CD4-positive, alpha-beta memory T cell (primary cell): ENCODE measurements around the gene DUSP2. TPM values are rescaled to one million over a fixed set of nuclear protein-coding genes. Genes with fewer than 3 reads are reported as not detected.

Source experiments
- CTCF ChIA-PET: fragments of 350-600 bp; sonication (Branson Sonifier 250); formaldehyde crosslinking; loops from one replicate; lab custom pipeline; 2021; ENCODE audit warnings: inconsistent platforms; ENCODE audit not compliant: partially characterized antibody; lab: Charles Lee
- POLR2A ChIA-PET: fragments of 350-600 bp; sonication (Branson Sonifier 250); formaldehyde crosslinking; loops from one replicate; lab custom pipeline; 2021; ENCODE audit not compliant: partially characterized antibody; lab: Charles Lee
- DNase-seq, 5 donors: peaks; one replicate each; pipeline versions ENCODE4 v3.0.0 to v3.0.0-alpha.2; 2020 to 2022; ENCODE audit warnings: mixed read lengths in 1 of 5
- H3K27ac ChIP-seq: one replicate; pipeline ENCODE4 v1.7.0; 2013; ENCODE audit warnings: low read depth, low read length
- H3K27me3 ChIP-seq: 2 replicates; pipeline ENCODE4 v1.7.0; 2013; ENCODE audit warnings: mild to moderate bottlenecking, low read length, moderate library complexity; ENCODE audit not compliant: insufficient read depth
- H3K36me3 ChIP-seq: 2 replicates; pipeline ENCODE4 v1.7.0; 2013; ENCODE audit warnings: mild to moderate bottlenecking, low read length, moderate library complexity; ENCODE audit not compliant: insufficient read depth
- H3K4me1 ChIP-seq: 2 replicates; pipeline ENCODE4 v1.7.0; 2013; ENCODE audit warnings: mild to moderate bottlenecking, low read length, moderate library complexity; ENCODE audit not compliant: insufficient read depth
- H3K4me3 ChIP-seq, 2 donors: one replicate each; pipeline ENCODE4 v1.7.0; 2013; ENCODE audit warnings: low read length in 2 of 2, mild to moderate bottlenecking in 1 of 2
- H3K9me3 ChIP-seq, 2 donors: one replicate each; pipeline ENCODE4 v1.7.0; 2013; ENCODE audit warnings: low read length in 2 of 2, control low read depth in 1 of 2; ENCODE audit not compliant: control insufficient read depth in 1 of 2
- H3K27ac Mint-ChIP-seq, 7 donors: one replicate each; pipeline ENCODE4 v1.8.0; 2020 to 2021; ENCODE audit warnings: mixed read lengths in 7 of 7, mild to moderate bottlenecking in 6 of 7, inconsistent platforms in 3 of 7, moderate library complexity in 3 of 7
- H3K27me3 Mint-ChIP-seq, 2 donors: one replicate each; pipeline ENCODE4 v1.8.0; 2020 to 2021; ENCODE audit warnings: mixed read lengths in 2 of 2
- H3K36me3 Mint-ChIP-seq, 2 donors: one replicate each; pipeline ENCODE4 v1.8.0; 2020 to 2021; ENCODE audit warnings: mixed read lengths in 2 of 2, inconsistent platforms in 1 of 2, mild to moderate bottlenecking in 1 of 2
- H3K4me1 Mint-ChIP-seq, 4 donors: one replicate each; pipeline ENCODE4 v1.8.0; 2020 to 2021; ENCODE audit warnings: mixed read lengths in 4 of 4, mild to moderate bottlenecking in 1 of 4
- H3K4me3 Mint-ChIP-seq, 8 donors: one replicate each; pipeline ENCODE4 v1.8.0; 2020 to 2021; ENCODE audit warnings: mixed read lengths in 8 of 8, mild to moderate bottlenecking in 7 of 8, moderate library complexity in 6 of 8, inconsistent platforms in 3 of 8
- H3K9me3 Mint-ChIP-seq, 8 donors: one replicate each; pipeline ENCODE4 v1.8.0; 2020 to 2021; ENCODE audit warnings: mixed read lengths in 8 of 8, mild to moderate bottlenecking in 5 of 8, inconsistent platforms in 3 of 8, moderate library complexity in 1 of 8
- intact Hi-C: fragments of 100-400 bp; cut with micrococcal nuclease; formaldehyde crosslinking; loops from one replicate; pipeline ENCODE4 v1.15.1; 2023
- polyA plus RNA-seq, 2 donors: library from polyadenylated mRNA; unstranded; fragments of 300-500 nt; fragmentation: Illumina TruSeq; gene quantifications; one replicate each; pipeline ENCODE4 v1.2.3, GENCODE V29; 2021
- total RNA-seq, 2 experiments: library from RNA; stranded (reverse); gene quantifications; one replicate each; pipeline ENCODE4 v1.2.3, GENCODE V29; 2021

The DUSP2 gene
- total and polyA plus RNA-seq, 4 experiments from 2014 or later = 33.4 to 303 (median 41.4) TPM

GRCh38 chr2:96098900-96099590 lies 46.2 kb downstream of the DUSP2 start:
- H3K27ac Mint-ChIP-seq = peak overlapping the region in 2 of 7 donors; percentile 48 to 55
- ChIA-PET CTCF (no interaction called here), POLR2A (no interaction called here)
- Histone ChIP-seq H3K36me3 (no peaks in the 10 kb centered on the region), H3K4me3 (no peak overlapping the region), H3K9me3 (no peaks in the 10 kb centered on the region), H3K27ac (no peak overlapping the region), H3K4me1 (no peaks in the 10 kb centered on the region), H3K27me3 (no peaks in the 10 kb centered on the region)
- intact Hi-C loops = no loop called here
- H3K9me3 Mint-ChIP-seq = no peaks in the 10 kb centered on the region
- no peaks in the 10 kb centered on the region for H3K4me1 Mint-ChIP-seq
- DNase-seq = peak in 1 of 5 donors; percentile 17
- peaks cover 3 to 4% of the 10 kb centered on the region in 2 donors for H3K27me3 Mint-ChIP-seq
- H3K4me3 Mint-ChIP-seq = no peak overlapping the region
- no peaks in the 10 kb centered on the region for H3K36me3 Mint-ChIP-seq

GRCh38 chr2:96097951-96098823 lies 47.1 kb downstream of the DUSP2 start:
- intact Hi-C loops = no loop called here
- no peaks in the 10 kb centered on the region for H3K9me3 ChIP-seq
- ChIA-PET CTCF (no interaction called here), POLR2A (no interaction called here)
- H3K4me1 Mint-ChIP-seq = no peaks in the 10 kb centered on the region
- no peaks in the 10 kb centered on the region for H3K36me3 ChIP-seq
- H3K36me3 Mint-ChIP-seq = no peaks in the 10 kb centered on the region
- peak in 1 of 5 donors; percentile 17 for DNase-seq
- H3K27ac ChIP-seq = no peak overlapping the region
- H3K4me1 ChIP-seq = no peaks in the 10 kb centered on the region
- H3K4me3 Mint-ChIP-seq = no peak overlapping the region
- H3K4me3 ChIP-seq = no peak overlapping the region
- no peaks in the 10 kb centered on the region for H3K27me3 ChIP-seq
- H3K27me3 Mint-ChIP-seq = peaks cover 3 to 6% of the 10 kb centered on the region in 2 donors
- no peak overlapping the region for H3K27ac Mint-ChIP-seq
- no peaks in the 10 kb centered on the region for H3K9me3 Mint-ChIP-seq

DNA sequence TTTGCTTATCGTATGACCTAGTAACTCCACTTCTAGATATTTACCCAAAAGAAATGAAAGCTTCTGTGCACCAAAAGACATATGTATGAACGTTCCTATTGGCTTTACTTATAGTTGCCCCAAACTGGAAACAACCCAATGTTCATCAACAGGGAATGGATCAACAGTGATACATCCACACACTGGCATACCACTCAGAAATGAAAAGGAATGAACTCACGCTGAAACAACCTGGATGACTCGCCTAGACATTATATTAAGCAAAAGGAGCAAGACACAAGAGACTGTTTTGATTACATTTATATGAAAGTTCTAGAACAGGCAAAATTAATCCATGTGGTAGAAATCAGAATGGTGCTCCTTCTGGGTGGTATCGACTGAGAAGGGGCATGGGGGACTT lies 47.8 kb downstream of the DUSP2 start:
- intact Hi-C loops = no loop called here
- H3K4me1 ChIP-seq = no peaks in the 10 kb centered on the region
- no peaks in the 10 kb centered on the region for H3K27me3 ChIP-seq
- H3K4me3 Mint-ChIP-seq = no peak overlapping the region
- POLR2A ChIA-PET = no interaction called here
- H3K27ac Mint-ChIP-seq = no peak overlapping the region
- no peak overlapping the region for H3K27ac ChIP-seq
- H3K36me3 ChIP-seq = no peaks in the 10 kb centered on the region
- peaks cover 3 to 6% of the 10 kb centered on the region in 2 donors for H3K27me3 Mint-ChIP-seq
- no peaks in the 10 kb centered on the region for H3K9me3 Mint-ChIP-seq
- CTCF ChIA-PET = no interaction called here
- H3K9me3 ChIP-seq = no peaks in the 10 kb centered on the region
- no peaks in the 10 kb centered on the region for H3K4me1 Mint-ChIP-seq
- H3K36me3 Mint-ChIP-seq = no peaks in the 10 kb centered on the region
- no peak for DNase-seq
- H3K4me3 ChIP-seq = no peak overlapping the region

DNA sequence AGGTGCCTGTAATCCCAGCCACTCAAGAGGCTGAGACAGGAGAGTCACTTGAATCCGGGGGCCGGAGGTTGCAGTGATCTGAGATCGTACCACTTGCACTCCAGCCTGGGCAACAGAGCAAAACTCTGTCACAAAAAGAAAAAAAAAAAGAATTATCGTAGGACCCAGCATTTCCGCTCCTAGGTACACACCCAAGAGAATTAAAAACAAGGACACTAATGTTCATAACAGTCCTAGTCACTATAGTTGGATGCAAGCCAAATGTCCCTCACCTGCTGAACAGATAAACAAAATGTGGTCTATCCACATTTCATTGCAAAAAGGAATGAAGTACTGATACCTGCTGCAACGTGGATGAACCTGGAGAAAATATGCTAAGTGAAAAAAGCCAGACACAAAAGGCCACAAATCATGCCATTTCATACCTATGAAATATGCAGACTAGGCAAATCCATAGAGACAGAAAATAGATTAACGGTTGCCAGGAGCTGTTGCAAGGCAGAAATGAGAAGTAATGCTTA lies 50.1 kb downstream of the DUSP2 start:
- POLR2A ChIA-PET = no interaction called here
- Mint-ChIP-seq H3K4me1 (no peaks in the 10 kb centered on the region), H3K4me3 (no peak overlapping the region), H3K27ac (peak overlapping the region in 1 of 7 donors; percentile 54), H3K36me3 (no peaks in the 10 kb centered on the region), H3K27me3 (peaks cover 3 to 6% of the 10 kb centered on the region in 2 donors), H3K9me3 (no peaks in the 10 kb centered on the region)
- Histone ChIP-seq H3K4me1 (no peaks in the 10 kb centered on the region), H3K9me3 (no peaks in the 10 kb centered on the region), H3K4me3 (no peak overlapping the region), H3K27me3 (no peaks in the 10 kb centered on the region), H3K36me3 (no peaks in the 10 kb centered on the region), H3K27ac (no peak overlapping the region)
- intact Hi-C loops = no loop called here
- no peak for DNase-seq
- CTCF ChIA-PET = no interaction called here

GRCh38 chr2:96093528-96093927 lies 51.7 kb downstream of the DUSP2 start:
- DNase-seq = peak in 1 of 5 donors; percentile 16
- Mint-ChIP-seq H3K27me3 (peaks cover 3 to 6% of the 10 kb centered on the region in 2 donors), H3K27ac (no peak overlapping the region)

More at GRCh38 chr2:96093528-96093927, 51.7 kb downstream of the DUSP2 start:
- H3K4me3 Mint-ChIP-seq = no peak overlapping the region
- no peaks in the 10 kb centered on the region for H3K27me3 ChIP-seq
- H3K4me1 Mint-ChIP-seq = no peaks in the 10 kb centered on the region
- intact Hi-C loops = no loop called here
- H3K4me1 ChIP-seq = no peaks in the 10 kb centered on the region
- ChIA-PET CTCF (no interaction called here), POLR2A (no interaction called here)
- H3K27ac ChIP-seq = no peak overlapping the region
- H3K36me3 ChIP-seq = no peaks in the 10 kb centered on the region
- H3K36me3 Mint-ChIP-seq = no peaks in the 10 kb centered on the region
- H3K9me3 ChIP-seq = no peaks in the 10 kb centered on the region
- no peaks in the 10 kb centered on the region for H3K9me3 Mint-ChIP-seq
- H3K4me3 ChIP-seq = no peak overlapping the region

Other genes with a start within 250 kb of the DUSP2 start
- gene ANKRD36C, start 153.6 kb downstream of the DUSP2 start, total RNA-seq = 10 to 100 TPM; 82.4 to 93.4 TPM
- gene ANKRD36C, start 153.6 kb downstream of the DUSP2 start, polyA plus RNA-seq = 10 to 100 TPM in 1 of 2 donors, 1 to 10 TPM in 1; 6.8 to 32.2 TPM
- 1 to 10 TPM; 2.9 to 3.3 TPM for gene GPAT2, start 110.5 kb downstream of the DUSP2 start, total RNA-seq
- gene GPAT2, start 110.5 kb downstream of the DUSP2 start, polyA plus RNA-seq = 1 to 10 TPM; 3.6 to 6.3 TPM
- gene ADRA2B, start 28.9 kb downstream of the DUSP2 start, total RNA-seq = not detected
- not detected for gene ADRA2B, start 28.9 kb downstream of the DUSP2 start, polyA plus RNA-seq
- gene ASTL, start 6.9 kb downstream of the DUSP2 start, total RNA-seq = 1 to 10 TPM in 1 of 2 experiments, not detected in 1; 1.3 TPM
- gene ASTL, start 6.9 kb downstream of the DUSP2 start, polyA plus RNA-seq = under 1 TPM in 1 of 2 donors, not detected in 1; 0.48 TPM
- 10 to 100 TPM; 84.9 to 92.9 TPM for gene STARD7, start 63.4 kb upstream of the DUSP2 start, total RNA-seq
- gene STARD7, start 63.4 kb upstream of the DUSP2 start, polyA plus RNA-seq = 100 to 1,000 TPM; 109 to 196 TPM
- gene TMEM127, start 120.6 kb upstream of the DUSP2 start, total RNA-seq = 10 to 100 TPM; 45.1 to 45.6 TPM
- gene TMEM127, start 120.6 kb upstream of the DUSP2 start, polyA plus RNA-seq = 10 to 100 TPM; 27.3 to 46.0 TPM
- gene CIAO1, start 120.8 kb upstream of the DUSP2 start, total RNA-seq = 10 to 100 TPM; 78.3 to 87.3 TPM
- 100 to 1,000 TPM in 1 of 2 donors, 10 to 100 TPM in 1; 94.3 to 111 TPM for gene CIAO1, start 120.8 kb upstream of the DUSP2 start, polyA plus RNA-seq
- gene SNRNP200, start 160.1 kb upstream of the DUSP2 start, total RNA-seq = 100 to 1,000 TPM; 225 to 227 TPM
- 10 to 100 TPM; 53.6 to 84.8 TPM for gene SNRNP200, start 160.1 kb upstream of the DUSP2 start, polyA plus RNA-seq
- 10 to 100 TPM; 11.5 to 11.7 TPM for gene ITPRIPL1, start 179.9 kb upstream of the DUSP2 start, total RNA-seq
- gene ITPRIPL1, start 179.9 kb upstream of the DUSP2 start, polyA plus RNA-seq = 10 to 100 TPM; 10.0 to 10.3 TPM
- 1 to 10 TPM; 5.4 to 7.7 TPM for gene NCAPH, start 190.3 kb upstream of the DUSP2 start, total RNA-seq
- gene NCAPH, start 190.3 kb upstream of the DUSP2 start, polyA plus RNA-seq = 1 to 10 TPM in 1 of 2 donors, under 1 TPM in 1; 0.20 to 1.2 TPM